ENCODE data around the gene JAKMIP1. TPM values are rescaled to one million over a fixed set of nuclear protein-coding genes. Genes with fewer than 3 reads are reported as not detected.

The JAKMIP1 gene
- total RNA-seq, 6 donors from 2014 or later, result 0.40 to 6.8 (median 1.0) TPM

- Histone ChIP-seq H3K4me3 (no peak overlapping the region), H3K27ac (no peak overlapping the region), H3K27me3 (no peaks in the 10 kb centered on the region), H3K9me3 (peaks cover 0 to 10% (median 3%) of the 10 kb centered on the region in 4 donors), H3K36me3 (no peaks in the 10 kb centered on the region), H3K4me1 (no peaks in the 10 kb centered on the region)
- no peak for DNase-seq
- ATAC-seq (ENCODE audit: low FRiP score in 2 of 2), result no peak
- WGBS, 2 donors, result 81 to 83% methylated on average over 20 of the region's 20 CpGs
- TF ChIP-seq POLR2A (IDR thresholded peaks at IDR 0.05), result no peak
- TF ChIP-seq EP300 (IDR thresholded peaks at IDR 0.05), result no peak
- TF ChIP-seq, protein P1, sequence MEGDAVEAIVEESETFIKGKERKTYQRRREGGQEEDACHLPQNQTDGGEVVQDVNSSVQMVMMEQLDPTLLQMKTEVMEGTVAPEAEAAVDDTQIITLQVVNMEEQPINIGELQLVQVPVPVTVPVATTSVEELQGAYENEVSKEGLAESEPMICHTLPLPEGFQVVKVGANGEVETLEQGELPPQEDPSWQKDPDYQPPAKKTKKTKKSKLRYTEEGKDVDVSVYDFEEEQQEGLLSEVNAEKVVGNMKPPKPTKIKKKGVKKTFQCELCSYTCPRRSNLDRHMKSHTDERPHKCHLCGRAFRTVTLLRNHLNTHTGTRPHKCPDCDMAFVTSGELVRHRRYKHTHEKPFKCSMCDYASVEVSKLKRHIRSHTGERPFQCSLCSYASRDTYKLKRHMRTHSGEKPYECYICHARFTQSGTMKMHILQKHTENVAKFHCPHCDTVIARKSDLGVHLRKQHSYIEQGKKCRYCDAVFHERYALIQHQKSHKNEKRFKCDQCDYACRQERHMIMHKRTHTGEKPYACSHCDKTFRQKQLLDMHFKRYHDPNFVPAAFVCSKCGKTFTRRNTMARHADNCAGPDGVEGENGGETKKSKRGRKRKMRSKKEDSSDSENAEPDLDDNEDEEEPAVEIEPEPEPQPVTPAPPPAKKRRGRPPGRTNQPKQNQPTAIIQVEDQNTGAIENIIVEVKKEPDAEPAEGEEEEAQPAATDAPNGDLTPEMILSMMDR (IDR thresholded peaks at IDR 0.05), result no peak
- TF ChIP-seq POLR2AphosphoS5 (IDR thresholded peaks at IDR 0.05), result no peak
These were observed 51.7 kb downstream of the JAKMIP1 start for GRCh38 chr4:6148506-6149205.

- no peaks in the 10 kb centered on the region for H3K36me3 ChIP-seq
- ATAC-seq (ENCODE audit: low FRiP score in 2 of 2) (peak in 1 of 2 donors; percentile 18), DNase-seq (no peak)
- H3K27ac ChIP-seq, result no peak overlapping the region
- H3K4me3 ChIP-seq, result no peak overlapping the region
- no peaks in the 10 kb centered on the region for H3K4me1 ChIP-seq
- no peaks in the 10 kb centered on the region for H3K27me3 ChIP-seq
- WGBS, 2 donors, result 73 to 88% methylated on average over 6 of the region's 6 CpGs
- TF ChIP-seq POLR2AphosphoS5 (IDR thresholded peaks at IDR 0.05), result no peak
- TF ChIP-seq EP300 (IDR thresholded peaks at IDR 0.05), result no peak
- no peak for TF ChIP-seq POLR2A (IDR thresholded peaks at IDR 0.05)
- TF ChIP-seq, protein P1 (IDR thresholded peaks at IDR 0.05), result no peak
- peaks cover 0 to 10% (median 5%) of the 10 kb centered on the region in 4 donors for H3K9me3 ChIP-seq
These were observed 52.9 kb downstream of the JAKMIP1 start for GRCh38 chr4:6147441-6147840.

DNA sequence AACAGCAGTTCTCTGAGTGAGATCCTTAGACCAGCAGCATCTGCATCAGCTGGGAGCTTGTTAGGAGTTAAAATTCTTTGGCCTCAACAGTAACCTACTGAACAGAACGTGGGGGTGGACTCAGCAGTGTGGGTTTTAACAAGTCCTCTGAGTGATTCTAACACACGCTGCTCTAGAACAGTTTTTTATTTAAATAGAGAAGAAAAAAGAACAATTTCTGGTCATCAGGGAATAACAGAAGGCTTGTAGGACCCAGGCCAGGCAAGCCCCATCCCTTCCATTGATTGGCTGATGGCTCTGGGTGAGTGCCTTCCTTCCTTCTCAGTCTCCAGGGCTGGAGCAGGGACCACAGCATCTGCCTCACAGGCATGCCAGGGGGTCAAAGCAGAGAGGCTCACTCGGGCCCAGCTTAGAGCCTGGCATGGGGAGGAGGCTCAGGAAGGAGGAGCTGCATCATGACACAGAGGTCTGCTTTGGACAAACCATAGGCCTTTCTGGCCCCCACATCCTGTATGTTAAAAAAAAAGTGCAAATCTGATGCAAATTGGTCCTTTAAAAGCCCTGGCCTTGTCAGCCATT lies 56.7 kb downstream of the JAKMIP1 start:
- no peaks in the 10 kb centered on the region for H3K27me3 ChIP-seq
- no peaks in the 10 kb centered on the region for H3K36me3 ChIP-seq
- H3K27ac ChIP-seq, result no peak overlapping the region
- ATAC-seq (ENCODE audit: low FRiP score in 2 of 2), result no peak
- no peak for TF ChIP-seq POLR2A (IDR thresholded peaks at IDR 0.05)
- TF ChIP-seq, protein P1 (IDR thresholded peaks at IDR 0.05), result no peak
- no peak for TF ChIP-seq POLR2AphosphoS5 (IDR thresholded peaks at IDR 0.05)
- no peak for TF ChIP-seq EP300 (IDR thresholded peaks at IDR 0.05)
- WGBS, 2 donors, result 66% methylated on average over 3 of the region's 3 CpGs
- peaks cover 0 to 10% (median 5%) of the 10 kb centered on the region in 4 donors for H3K9me3 ChIP-seq
- H3K4me1 ChIP-seq, result no peaks in the 10 kb centered on the region
- H3K4me3 ChIP-seq, result no peak overlapping the region
- DNase-seq, result no peak

DNA sequence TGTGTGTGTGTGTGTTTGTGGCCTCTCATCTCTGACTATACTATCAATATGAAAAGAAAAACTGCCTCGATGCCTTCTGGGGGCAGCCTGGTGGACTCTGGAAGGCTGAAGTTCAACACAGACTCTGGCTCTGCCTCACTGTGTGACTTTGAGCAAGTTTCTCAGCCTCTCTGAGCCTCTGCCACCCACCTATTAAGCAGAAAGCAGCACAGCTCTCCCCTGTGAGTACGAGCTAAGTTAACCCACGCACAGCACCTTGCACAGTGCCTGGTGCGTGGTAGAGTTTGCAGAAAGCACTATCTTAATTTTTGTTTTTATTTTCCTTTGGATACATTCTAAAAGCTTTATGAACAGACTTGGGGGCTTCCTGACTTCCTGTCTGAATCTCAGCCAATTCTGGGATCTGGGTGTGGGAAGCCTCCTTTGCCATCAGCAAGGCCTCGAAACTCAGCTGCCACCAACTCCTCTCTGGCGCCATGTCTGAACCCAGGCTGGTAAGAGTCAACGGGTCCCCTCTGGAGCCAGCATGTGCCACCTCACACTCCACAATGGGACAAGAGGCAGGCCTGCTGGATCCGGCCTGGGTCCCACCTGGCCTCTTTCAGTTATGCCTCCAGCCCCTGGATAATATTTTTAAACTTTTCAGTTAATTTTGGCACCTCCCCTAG lies 57.3 kb downstream of the JAKMIP1 start:
- H3K4me3 ChIP-seq, result no peak overlapping the region
- TF ChIP-seq, protein P1 (IDR thresholded peaks at IDR 0.05), result no peak
- TF ChIP-seq POLR2AphosphoS5 (IDR thresholded peaks at IDR 0.05) (no peak), POLR2A (IDR thresholded peaks at IDR 0.05) (no peak), EP300 (IDR thresholded peaks at IDR 0.05) (no peak)
- H3K36me3 ChIP-seq, result no peaks in the 10 kb centered on the region
- DNase-seq, result no peak
- H3K27ac ChIP-seq, result no peak overlapping the region
- no peak for ATAC-seq (ENCODE audit: low FRiP score in 2 of 2)
- H3K9me3 ChIP-seq, result peaks cover 0 to 10% (median 5%) of the 10 kb centered on the region in 4 donors
- 83 to 95% methylated on average over 8 of the region's 8 CpGs for WGBS, 2 donors
- no peaks in the 10 kb centered on the region for H3K27me3 ChIP-seq
- H3K4me1 ChIP-seq, result no peaks in the 10 kb centered on the region

Measured in upper lobe of left lung (tissue), 6 donors.